Left lung (tissue), 10 donors: ENCODE data around the gene TRAPPC4. TPM values are rescaled to one million over a fixed set of nuclear protein-coding genes. Genes with fewer than 3 reads are reported as not detected.
"Not testable (repeated sequence)": the region's sequence is repeated elsewhere in the genome, so short reads cannot be mapped to it uniquely, and the experiment has no call there.

Experiments
- ATAC-seq: fragments of 200-7000 bp; cut with Tn5 transposase; one replicate; pipeline ENCODE4 v1.9.1; 2020; ENCODE audit warnings: moderate library complexity
- DNase-seq, 4 donors: peaks; one replicate each; pipeline ENCODE4 v3.0.0-alpha.2; 2013 to 2020
- H3K27ac ChIP-seq, 2 donors: fragments of 200-600 bp; sonication (generic) in 1 of 2; one replicate each; pipeline versions ENCODE4 v1.5.0 to v1.8.0; 2020 to 2021
- H3K27me3 ChIP-seq, 2 donors: fragments of 200-600 bp; sonication (generic) in 1 of 2; one replicate each; pipeline versions ENCODE4 v1.5.0 to v1.8.0; 2020 to 2021
- H3K36me3 ChIP-seq, 2 donors: fragments of 200-600 bp; sonication (generic) in 1 of 2; one replicate each; pipeline versions ENCODE4 v1.5.0 to v1.8.0; 2020 to 2021
- H3K4me1 ChIP-seq, 2 donors: fragments of 200-600 bp; one replicate each; pipeline ENCODE4 v1.8.0; 2021
- H3K4me3 ChIP-seq, 2 donors: fragments of 200-600 bp; sonication (generic) in 1 of 2; one replicate each; pipeline versions ENCODE4 v1.5.0 to v1.8.0; 2020 to 2021; ENCODE audit warnings: mild to moderate bottlenecking in 1 of 2
- H3K9me3 ChIP-seq, 2 donors: fragments of 200-600 bp; sonication (generic) in 1 of 2; one replicate each; pipeline versions ENCODE4 v1.5.0 to v1.8.0; 2020 to 2021
- CTCF ChIP-seq, 2 donors: fragments of 200-600 bp; sonication (generic) in 1 of 2; IDR thresholded peaks; one replicate each; pipeline versions ENCODE4 v1.5.0 to v1.8.0; 2021; ENCODE audit warnings: antibody characterized with exemption in 2 of 2
- intact Hi-C, 2 donors: fragments of 100-400 bp; cut with DNase I; formaldehyde crosslinking; loops; one replicate each; pipeline versions ENCODE4 v1.11.2 to v1.14.2; 2022
- polyA plus RNA-seq, 6 donors: library from polyadenylated mRNA; unstranded; fragments of 120-200 nt; gene quantifications; one replicate each; pipeline ENCODE4 v1.2.1, GENCODE V29; 2013; ENCODE audit not compliant: insufficient read length in 6 of 6
- total RNA-seq, 2 donors: library from RNA; stranded (reverse); fragmentation: NEBNext Ultra II Directional; extraction: Animal tissue kit (Norgen Biotek cat#: 25700); gene quantifications; one replicate each; pipeline ENCODE4 v1.2.1, GENCODE V29; 2021
- donor health status: DM: no; HTN: yes; CAD: no.
- donor health status: DM: no; HTN: no; CAD: no.

The TRAPPC4 gene
- total and polyA plus RNA-seq, 8 donors: 57.1 to 92.7 (median 76.1) TPM

GRCh38 chr11:119034813-119035212, 16.2 kb downstream of the TRAPPC4 start:
- DNase-seq: no peak
- intact Hi-C loops: no loop called here

GRCh38 chr11:119038884-119039283, 20.3 kb downstream of the TRAPPC4 start:
- H3K4me3 ChIP-seq: no peak overlapping the region
- no peaks in the 10 kb centered on the region for H3K36me3 ChIP-seq
- intact Hi-C loops: no loop called here
- H3K27me3 ChIP-seq: no peaks in the 10 kb centered on the region
- H3K27ac ChIP-seq: no peak overlapping the region
- no peak for ATAC-seq
- no peak for DNase-seq
- peaks cover 0 to 4% of the 10 kb centered on the region in 2 donors for H3K4me1 ChIP-seq
- TF ChIP-seq CTCF (IDR thresholded peaks at IDR 0.05): no peak
- no peaks in the 10 kb centered on the region for H3K9me3 ChIP-seq

More at GRCh38 chr11:119034813-119035212, 16.2 kb downstream of the TRAPPC4 start:
- no peaks in the 10 kb centered on the region for H3K9me3 ChIP-seq
- H3K27ac ChIP-seq: no peak overlapping the region
- ATAC-seq: no peak
- TF ChIP-seq CTCF (IDR thresholded peaks at IDR 0.05): no peak
- H3K4me3 ChIP-seq: no peak overlapping the region
- peaks cover 3 to 12% of the 10 kb centered on the region in 2 donors for H3K4me1 ChIP-seq
- no peaks in the 10 kb centered on the region for H3K27me3 ChIP-seq
- H3K36me3 ChIP-seq: no peaks in the 10 kb centered on the region

GRCh38 chr11:119039471-119039870, 20.9 kb downstream of the TRAPPC4 start:
- H3K9me3 ChIP-seq, H3K4me1 ChIP-seq, ATAC-seq, H3K4me3 ChIP-seq, H3K36me3 ChIP-seq, H3K27ac ChIP-seq, H3K27me3 ChIP-seq, DNase-seq, intact Hi-C loops: not testable (repeated sequence)

DNA sequence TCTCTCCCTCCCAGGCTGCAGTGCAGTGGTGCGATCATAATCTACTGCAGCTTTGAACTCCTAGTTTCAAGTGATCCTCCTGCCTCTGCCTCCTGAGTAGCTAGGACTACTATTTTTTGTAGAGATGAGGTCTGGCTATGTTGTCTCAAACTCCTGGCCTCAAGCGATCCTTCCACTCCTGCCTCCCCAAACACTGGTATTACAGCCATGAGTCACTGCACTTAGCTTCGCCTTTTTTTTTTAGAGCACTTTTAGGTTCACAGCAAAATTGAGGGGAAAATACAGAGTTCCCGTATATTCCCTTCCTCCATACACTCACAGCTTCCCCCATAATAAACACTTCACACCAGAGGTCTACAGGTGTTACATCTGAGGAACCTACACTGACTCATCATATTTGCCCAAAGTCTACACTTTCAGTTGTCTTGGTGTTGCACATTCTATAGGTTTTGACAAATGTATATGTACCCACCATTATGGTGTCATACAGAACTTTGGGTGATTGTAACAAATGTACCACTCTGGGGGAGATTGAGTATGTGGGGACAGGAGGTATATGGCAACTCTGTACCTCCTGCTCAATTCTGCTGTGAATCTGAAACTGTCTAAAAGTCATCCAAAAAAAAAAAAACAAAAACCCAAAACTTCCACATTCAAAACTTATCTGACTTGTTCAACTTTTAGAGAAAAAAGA, 23.4 kb downstream of the TRAPPC4 start:
- TF ChIP-seq CTCF (IDR thresholded peaks at IDR 0.05): no peak
- ATAC-seq: no peak
- H3K4me3 ChIP-seq: no peak overlapping the region
- intact Hi-C loops: no loop called here
- H3K27ac ChIP-seq: no peak overlapping the region
- no peaks in the 10 kb centered on the region for H3K9me3 ChIP-seq
- H3K27me3 ChIP-seq: no peaks in the 10 kb centered on the region
- peaks cover 0 to 29% of the 10 kb centered on the region in 2 donors for H3K36me3 ChIP-seq
- no peak for DNase-seq
- H3K4me1 ChIP-seq: peaks cover 0 to 4% of the 10 kb centered on the region in 2 donors

DNA sequence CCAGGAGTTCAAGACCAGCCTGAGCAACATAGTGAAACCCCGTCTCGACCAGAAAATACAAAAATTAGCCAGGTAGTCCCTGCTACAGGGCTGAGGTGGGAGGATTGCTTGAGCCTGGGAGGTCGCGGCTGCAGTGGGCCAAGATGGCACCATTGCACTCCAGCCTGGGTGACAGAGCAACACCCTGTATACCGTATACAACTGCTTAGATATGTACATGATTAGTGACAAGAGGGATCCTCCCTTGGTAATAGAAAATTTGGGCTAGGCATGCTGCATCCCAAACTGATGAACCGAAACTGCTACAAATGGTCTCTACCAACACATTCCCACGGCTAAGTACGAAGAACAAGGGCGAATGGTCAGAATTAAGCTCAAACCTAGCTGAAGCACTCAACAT, 24.4 kb downstream of the TRAPPC4 start:
- Histone ChIP-seq H3K9me3 (no peaks in the 10 kb centered on the region), H3K4me3 (no peak overlapping the region), H3K4me1 (peaks cover 0 to 4% of the 10 kb centered on the region in 2 donors), H3K27me3 (no peaks in the 10 kb centered on the region), H3K36me3 (peaks cover 0 to 38% of the 10 kb centered on the region in 2 donors), H3K27ac (no peak overlapping the region)
- intact Hi-C loops: no loop called here
- DNase-seq (no peak), ATAC-seq (no peak)
- no peak for TF ChIP-seq CTCF (IDR thresholded peaks at IDR 0.05)

DNA sequence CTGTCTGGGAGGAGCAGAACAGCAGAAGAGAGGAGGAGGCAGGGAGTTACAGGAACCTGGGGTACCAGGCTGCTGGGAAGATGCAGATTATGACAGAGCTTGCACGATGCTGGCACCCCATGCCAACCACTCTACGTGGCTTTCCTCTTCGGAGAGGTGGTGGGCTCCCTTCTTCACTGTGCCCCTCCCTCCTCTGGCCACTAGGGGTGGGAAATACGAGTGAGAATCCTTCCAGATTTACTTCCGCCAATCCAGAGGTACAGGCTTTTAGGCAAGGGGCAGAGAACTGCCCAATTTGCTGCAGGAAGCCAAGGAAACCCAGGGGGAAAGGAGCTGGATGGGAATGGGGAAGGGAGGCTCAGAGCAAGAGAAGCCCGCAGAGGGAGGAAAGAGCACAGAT, 26.1 kb downstream of the TRAPPC4 start:
- Histone ChIP-seq H3K4me3 (no peak overlapping the region), H3K27me3 (no peaks in the 10 kb centered on the region), H3K27ac (no peak overlapping the region), H3K36me3 (peaks cover 0 to 56% of the 10 kb centered on the region in 2 donors), H3K9me3 (no peaks in the 10 kb centered on the region), H3K4me1 (peaks cover 0 to 3% of the 10 kb centered on the region in 2 donors)
- intact Hi-C loops: no loop called here
- ATAC-seq: no peak
- no peak for DNase-seq
- no peak for TF ChIP-seq CTCF (IDR thresholded peaks at IDR 0.05)
